NB4 (cell line): ENCODE measurements around the gene PCNT.

Experiments used
- DNase-seq: peaks from one replicate; pipeline ENCODE4 v3.0.0; 2010; ENCODE audit warnings: low read depth
- H3K4me3 ChIP-seq: one replicate; pipeline ENCODE4 v1.5.1; 2011; ENCODE audit warnings: mild to moderate bottlenecking, low read depth, low read length, moderate library complexity
- MYC ChIP-seq: IDR thresholded peaks from 2 replicates; pipeline ENCODE4 v1.6.1; 2011; ENCODE audit warnings: low read depth, low read length
- POLR2A ChIP-seq: IDR thresholded peaks from 2 replicates; pipeline ENCODE4 v1.6.1; 2011; ENCODE audit warnings: mild to moderate bottlenecking; ENCODE audit not compliant: insufficient read length; ENCODE audit errors: extremely low read depth
- TF ChIP-seq, protein P1 (sequence below): IDR thresholded peaks from 2 replicates; pipeline ENCODE4 v1.6.1; 2011; ENCODE audit warnings: low read depth, low read length
- TF ChIP-seq, protein P2 (sequence below): IDR thresholded peaks from one replicate; pipeline ENCODE4 v1.5.1; 2012; ENCODE audit warnings: low read depth, low read length

Gene PCNT

DNA sequence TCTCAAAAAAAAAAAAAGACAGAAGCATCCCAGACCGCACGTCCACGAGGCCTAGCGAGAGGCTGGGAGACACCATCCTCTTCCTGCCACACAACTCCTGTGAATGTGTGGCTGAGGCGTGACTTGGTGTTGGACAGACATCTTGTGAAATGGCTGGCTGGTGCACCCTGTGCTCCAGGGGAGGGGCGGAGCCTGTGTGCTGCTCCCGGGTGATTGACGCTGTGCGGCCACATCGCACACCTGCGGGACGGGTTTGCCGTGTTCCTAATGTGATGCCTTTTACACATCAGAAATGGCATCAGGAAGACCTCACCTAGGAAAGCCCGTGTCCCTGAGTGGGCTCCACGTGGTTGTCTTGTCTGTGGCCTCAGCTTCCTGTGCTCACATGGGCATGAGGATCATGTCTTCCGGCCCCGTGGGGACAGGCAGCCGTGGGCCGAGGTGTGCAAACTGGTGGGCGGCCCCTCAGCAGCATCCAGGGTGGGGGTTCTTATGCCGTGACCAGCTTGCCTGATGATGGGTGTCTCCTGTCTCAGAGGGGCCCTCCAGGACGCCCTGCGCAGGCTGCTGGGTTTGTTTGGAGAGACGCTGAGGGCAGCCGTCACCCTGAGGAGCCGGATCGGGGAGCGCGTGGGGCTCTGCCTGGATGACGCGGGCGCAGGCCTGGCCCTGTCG is 64.4 kb downstream of the PCNT start:
- no peak for DNase-seq
- TF ChIP-seq POLR2A (no peak), MYC (no peak)
- TF ChIP-seq, protein P1, sequence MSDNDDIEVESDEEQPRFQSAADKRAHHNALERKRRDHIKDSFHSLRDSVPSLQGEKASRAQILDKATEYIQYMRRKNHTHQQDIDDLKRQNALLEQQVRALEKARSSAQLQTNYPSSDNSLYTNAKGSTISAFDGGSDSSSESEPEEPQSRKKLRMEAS, result no peak
- TF ChIP-seq, protein P2, sequence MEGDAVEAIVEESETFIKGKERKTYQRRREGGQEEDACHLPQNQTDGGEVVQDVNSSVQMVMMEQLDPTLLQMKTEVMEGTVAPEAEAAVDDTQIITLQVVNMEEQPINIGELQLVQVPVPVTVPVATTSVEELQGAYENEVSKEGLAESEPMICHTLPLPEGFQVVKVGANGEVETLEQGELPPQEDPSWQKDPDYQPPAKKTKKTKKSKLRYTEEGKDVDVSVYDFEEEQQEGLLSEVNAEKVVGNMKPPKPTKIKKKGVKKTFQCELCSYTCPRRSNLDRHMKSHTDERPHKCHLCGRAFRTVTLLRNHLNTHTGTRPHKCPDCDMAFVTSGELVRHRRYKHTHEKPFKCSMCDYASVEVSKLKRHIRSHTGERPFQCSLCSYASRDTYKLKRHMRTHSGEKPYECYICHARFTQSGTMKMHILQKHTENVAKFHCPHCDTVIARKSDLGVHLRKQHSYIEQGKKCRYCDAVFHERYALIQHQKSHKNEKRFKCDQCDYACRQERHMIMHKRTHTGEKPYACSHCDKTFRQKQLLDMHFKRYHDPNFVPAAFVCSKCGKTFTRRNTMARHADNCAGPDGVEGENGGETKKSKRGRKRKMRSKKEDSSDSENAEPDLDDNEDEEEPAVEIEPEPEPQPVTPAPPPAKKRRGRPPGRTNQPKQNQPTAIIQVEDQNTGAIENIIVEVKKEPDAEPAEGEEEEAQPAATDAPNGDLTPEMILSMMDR, result no peak
- H3K4me3 ChIP-seq, result no peak overlapping the region

DNA sequence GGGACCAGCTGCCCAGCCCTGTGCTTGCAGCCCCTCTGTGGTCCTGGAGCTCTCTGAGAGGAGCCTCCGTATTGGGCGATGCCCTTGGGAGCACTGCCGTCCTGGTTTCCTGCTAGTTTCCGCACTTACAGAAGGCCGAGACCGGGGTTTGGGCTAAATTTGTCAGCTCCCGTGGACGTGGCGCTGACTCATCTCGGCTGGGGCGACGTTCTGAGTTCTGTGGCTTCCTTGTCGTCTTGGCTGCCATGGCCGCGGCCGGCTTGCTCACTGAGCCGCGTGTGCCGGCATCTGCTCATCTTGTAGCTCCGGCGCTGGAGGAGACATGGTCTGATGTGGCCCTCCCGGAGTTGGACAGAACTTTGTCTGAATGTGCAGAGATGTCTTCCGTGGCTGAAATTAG is 64.9 kb downstream of the PCNT start:
- H3K4me3 ChIP-seq, result no peak overlapping the region
- no peak for DNase-seq
- TF ChIP-seq MYC (no peak), POLR2A (no peak)
- TF ChIP-seq, protein P1, result no peak
- TF ChIP-seq, protein P2, result no peak

DNA sequence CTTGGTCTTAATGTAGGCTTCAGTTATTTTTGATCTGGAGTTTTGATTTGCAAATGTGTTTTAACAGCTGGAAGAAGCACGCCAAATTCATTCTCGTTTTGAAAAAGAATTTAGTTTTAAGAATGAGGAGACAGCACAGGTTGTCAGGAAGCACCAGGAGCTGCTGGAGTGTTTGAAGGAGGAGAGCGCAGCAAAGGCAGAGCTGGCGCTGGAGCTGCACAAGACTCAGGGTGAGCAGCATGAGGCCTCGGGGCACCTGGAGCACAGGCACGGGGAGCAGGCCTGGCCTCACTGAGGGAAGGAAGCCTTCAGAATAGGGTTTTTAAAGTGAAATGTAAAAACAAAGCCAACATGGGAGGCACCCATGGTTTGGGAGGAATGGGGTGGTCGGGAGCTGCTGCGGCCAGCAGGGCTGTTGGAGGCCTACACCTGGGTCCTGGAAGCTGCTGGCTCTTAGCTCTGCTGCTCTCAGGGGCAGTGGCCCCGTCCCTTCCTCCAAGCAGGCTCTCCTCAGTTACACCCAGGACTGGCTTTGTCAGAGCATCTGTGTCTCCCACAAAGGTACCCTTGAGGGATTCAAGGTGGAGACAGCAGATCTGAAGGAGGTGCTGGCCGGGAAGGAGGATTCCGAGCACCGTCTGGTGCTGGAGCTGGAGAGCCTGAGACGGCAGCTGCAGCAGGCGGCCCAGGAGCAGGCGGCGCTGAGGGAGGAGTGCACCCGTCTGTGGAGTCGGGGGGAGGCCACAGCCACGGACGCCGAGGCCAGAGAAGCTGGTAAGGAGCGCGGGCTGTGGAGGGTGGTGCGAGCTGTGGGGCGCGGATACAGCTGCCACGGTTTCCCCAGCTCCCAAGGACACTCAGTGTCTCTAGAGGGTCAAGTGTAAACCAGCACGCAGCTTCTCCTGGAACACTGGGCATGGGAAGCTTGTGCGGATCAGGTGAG is 66.9 kb downstream of the PCNT start:
- H3K4me3 ChIP-seq, result no peak overlapping the region
- TF ChIP-seq POLR2A (no peak), MYC (no peak)
- TF ChIP-seq, protein P2, result no peak
- TF ChIP-seq, protein P1, result no peak
- DNase-seq, result no peak

DNA sequence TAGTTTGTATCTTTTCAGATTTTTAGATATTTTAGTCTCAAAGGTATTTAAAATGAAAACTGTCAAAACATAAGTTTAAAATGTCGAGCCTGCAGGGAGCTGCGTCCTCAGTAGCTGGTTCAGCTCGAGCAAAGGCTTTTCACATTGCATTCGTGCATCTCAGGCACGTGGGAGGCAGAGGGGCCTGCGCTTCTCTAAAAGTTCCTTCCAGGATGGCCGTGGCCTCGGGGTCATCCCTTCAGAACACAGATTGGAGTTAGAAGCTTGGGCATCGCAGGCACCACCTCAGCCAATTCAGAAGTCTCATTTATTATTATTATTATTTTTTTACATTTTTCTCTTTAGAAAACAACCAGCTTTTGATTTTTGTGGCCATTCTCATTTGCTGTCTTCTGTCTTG is 67.8 kb downstream of the PCNT start:
- TF ChIP-seq MYC, result no peak
- TF ChIP-seq, protein P1, result no peak
- TF ChIP-seq, protein P2, result no peak
- no peak for TF ChIP-seq POLR2A
- no peak for DNase-seq

DNA sequence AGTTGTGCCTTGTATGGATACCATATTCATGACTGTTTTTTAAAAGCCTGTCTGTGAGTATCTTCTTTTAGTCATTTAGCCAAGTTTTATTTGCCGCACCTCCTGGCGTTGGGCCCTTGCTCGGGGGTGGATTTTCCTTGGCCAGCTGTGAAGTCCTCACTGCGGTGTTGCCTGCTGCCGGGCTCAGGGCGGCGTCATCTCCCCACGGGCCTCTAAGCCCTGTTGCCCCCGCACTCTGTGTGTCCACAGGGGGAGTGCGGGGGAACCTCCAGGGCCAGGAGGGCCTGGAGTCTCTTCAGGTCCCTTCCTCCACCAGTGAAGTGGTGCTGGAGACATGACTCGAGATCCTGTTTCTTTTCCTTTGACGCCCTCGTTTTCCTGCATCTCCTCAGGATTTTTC is 69.0 kb downstream of the PCNT start:
- TF ChIP-seq, protein P2, result no peak
- no peak for TF ChIP-seq POLR2A
- no peak for DNase-seq
- no peak overlapping the region for H3K4me3 ChIP-seq

More for the DNA sequence above, 67.8 kb downstream of the PCNT start:
- H3K4me3 ChIP-seq, result no peak overlapping the region
